ENCODE data around the gene ACYP2.

The ACYP2 gene

DNA sequence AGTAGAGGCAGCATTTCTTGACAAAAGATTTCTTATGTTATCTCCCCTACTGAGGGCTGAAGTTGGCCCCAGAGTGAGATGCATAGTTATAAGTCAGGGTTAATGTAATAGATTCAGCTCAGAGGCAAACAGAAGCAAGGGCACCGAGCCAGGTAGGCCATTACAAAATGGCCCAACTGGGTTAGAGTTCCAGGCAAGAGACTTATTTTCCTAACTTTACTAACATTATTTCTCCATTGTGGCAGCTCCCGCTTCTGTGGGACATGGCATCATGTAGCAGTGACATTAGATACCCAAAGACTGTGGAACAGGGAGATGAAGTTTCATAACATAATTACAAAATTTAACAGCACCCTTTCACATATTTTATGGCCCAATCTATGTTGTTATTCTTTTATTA, 113.5 kb downstream of the ACYP2 start:
- TF ChIP-seq EZH2 (IDR thresholded peaks at IDR 0.05) = no peak
- no peak for TF ChIP-seq POLR2AphosphoS5 (IDR thresholded peaks at IDR 0.05; ENCODE audit: borderline replicate concordance, low read depth, low read length)
- TF ChIP-seq FOXP2 (optimal IDR thresholded peaks at IDR 0.05; ENCODE audit: control extremely low read depth, extremely low read length, insufficient read depth) = no peak
- no peak overlapping the region for H3K9ac ChIP-seq (ENCODE audit: insufficient read length)

DNA sequence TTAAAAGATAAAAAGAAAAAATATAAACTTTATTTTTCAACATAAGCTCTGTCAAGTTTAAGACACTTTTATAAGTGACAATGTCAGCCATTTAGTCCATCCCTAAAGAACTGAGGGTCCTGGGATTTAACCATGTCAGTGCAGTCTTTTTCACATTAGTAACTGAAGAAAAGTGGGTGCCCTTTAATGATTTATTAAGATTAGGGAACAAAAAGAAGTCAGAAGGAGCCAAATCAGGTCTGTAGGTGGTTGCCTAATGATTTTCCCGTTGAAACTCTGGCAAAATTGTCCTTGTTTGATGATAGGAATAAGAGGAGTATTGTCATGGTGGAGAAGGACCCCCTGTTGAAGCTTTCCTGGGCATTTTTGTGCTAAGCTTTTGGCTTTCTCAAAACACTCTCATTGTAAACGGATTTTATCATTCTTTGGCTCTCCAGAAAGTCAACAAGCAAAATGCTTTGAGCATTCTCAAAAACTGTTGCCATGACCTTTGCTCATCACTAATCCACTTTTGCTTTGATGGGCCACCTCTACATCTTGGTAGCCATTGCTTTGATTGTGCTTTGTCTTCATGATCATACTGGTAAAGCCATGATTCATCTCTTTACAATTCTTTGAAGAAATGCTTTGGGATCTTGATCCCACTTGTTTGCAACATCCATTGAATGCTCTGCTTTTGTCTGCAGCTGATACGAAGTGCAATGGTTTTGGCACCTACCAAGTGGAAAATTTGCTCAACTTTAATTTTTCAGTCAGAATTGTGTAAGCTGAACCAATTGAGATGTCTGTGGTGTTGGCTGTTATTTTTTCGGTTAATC, 118.6 kb downstream of the ACYP2 start:
- Histone ChIP-seq H3K9me3 (ENCODE audit: low read depth, low read length) (no peaks in the 10 kb centered on the region), H3K4me3 (no peak overlapping the region), H3K36me3 (ENCODE audit: insufficient read depth, low read length) (no peaks in the 10 kb centered on the region), H3K27ac (no peak overlapping the region), H3K9ac (ENCODE audit: insufficient read length) (no peak overlapping the region)
- TF ChIP-seq POLR2AphosphoS5 (IDR thresholded peaks at IDR 0.05; ENCODE audit: borderline replicate concordance, low read depth, low read length) (no peak), EZH2 (IDR thresholded peaks at IDR 0.05) (no peak), FOXP2 (optimal IDR thresholded peaks at IDR 0.05; ENCODE audit: control extremely low read depth, extremely low read length, insufficient read depth) (no peak)
- no peak for DNase-seq (ENCODE audit: low read depth, low spot score)

More for the DNA sequence above, 113.5 kb downstream of the ACYP2 start:
- Histone ChIP-seq H3K4me3 (no peak overlapping the region), H3K36me3 (ENCODE audit: insufficient read depth, low read length) (no peaks in the 10 kb centered on the region), H3K27ac (no peak overlapping the region), H3K9me3 (ENCODE audit: low read depth, low read length) (no peaks in the 10 kb centered on the region)
- DNase-seq (ENCODE audit: low read depth, low spot score) = no peak

- no peak overlapping the region for H3K4me3 ChIP-seq
- no peak for TF ChIP-seq FOXP2 (optimal IDR thresholded peaks at IDR 0.05; ENCODE audit: control extremely low read depth, extremely low read length, insufficient read depth)
- no peak for TF ChIP-seq EZH2 (IDR thresholded peaks at IDR 0.05)
- TF ChIP-seq POLR2AphosphoS5 (IDR thresholded peaks at IDR 0.05; ENCODE audit: borderline replicate concordance, low read depth, low read length) = no peak
- H3K27ac ChIP-seq = no peak overlapping the region
- H3K9me3 ChIP-seq (ENCODE audit: low read depth, low read length) = no peaks in the 10 kb centered on the region
- DNase-seq (ENCODE audit: low read depth, low spot score) = no peak
- H3K36me3 ChIP-seq (ENCODE audit: insufficient read depth, low read length) = no peaks in the 10 kb centered on the region
- no peak overlapping the region for H3K9ac ChIP-seq (ENCODE audit: insufficient read length)
Measured at GRCh38 chr2:54237428-54237827, 122.0 kb downstream of the ACYP2 start.

DNA sequence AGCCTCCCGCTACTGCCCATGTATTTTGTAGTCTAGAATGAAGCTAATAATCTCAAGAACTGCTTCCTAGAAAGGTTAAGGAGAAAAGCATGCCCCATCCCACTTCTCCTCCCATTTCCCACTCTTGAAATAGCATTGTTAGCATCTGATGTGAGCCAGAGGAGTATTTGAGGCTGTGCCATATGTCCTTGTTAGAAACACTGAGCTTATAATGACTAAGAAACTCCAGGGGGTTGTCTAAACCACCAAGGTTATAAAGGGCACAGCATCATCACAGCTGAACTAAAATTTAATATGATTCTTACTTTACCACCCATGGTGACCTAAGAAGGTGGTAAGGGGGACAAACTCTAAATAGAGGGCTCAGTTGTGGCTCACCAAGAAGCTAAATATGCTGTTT, 124.0 kb downstream of the ACYP2 start:
- no peak for DNase-seq (ENCODE audit: low read depth, low spot score)
- Histone ChIP-seq H3K4me3 (no peak overlapping the region), H3K27ac (no peak overlapping the region), H3K36me3 (ENCODE audit: insufficient read depth, low read length) (no peaks in the 10 kb centered on the region), H3K9me3 (ENCODE audit: low read depth, low read length) (no peaks in the 10 kb centered on the region), H3K9ac (ENCODE audit: insufficient read length) (no peak overlapping the region)
- TF ChIP-seq EZH2 (IDR thresholded peaks at IDR 0.05) = no peak
- TF ChIP-seq POLR2AphosphoS5 (IDR thresholded peaks at IDR 0.05; ENCODE audit: borderline replicate concordance, low read depth, low read length) = no peak
- TF ChIP-seq FOXP2 (optimal IDR thresholded peaks at IDR 0.05; ENCODE audit: control extremely low read depth, extremely low read length, insufficient read depth) = no peak

DNA sequence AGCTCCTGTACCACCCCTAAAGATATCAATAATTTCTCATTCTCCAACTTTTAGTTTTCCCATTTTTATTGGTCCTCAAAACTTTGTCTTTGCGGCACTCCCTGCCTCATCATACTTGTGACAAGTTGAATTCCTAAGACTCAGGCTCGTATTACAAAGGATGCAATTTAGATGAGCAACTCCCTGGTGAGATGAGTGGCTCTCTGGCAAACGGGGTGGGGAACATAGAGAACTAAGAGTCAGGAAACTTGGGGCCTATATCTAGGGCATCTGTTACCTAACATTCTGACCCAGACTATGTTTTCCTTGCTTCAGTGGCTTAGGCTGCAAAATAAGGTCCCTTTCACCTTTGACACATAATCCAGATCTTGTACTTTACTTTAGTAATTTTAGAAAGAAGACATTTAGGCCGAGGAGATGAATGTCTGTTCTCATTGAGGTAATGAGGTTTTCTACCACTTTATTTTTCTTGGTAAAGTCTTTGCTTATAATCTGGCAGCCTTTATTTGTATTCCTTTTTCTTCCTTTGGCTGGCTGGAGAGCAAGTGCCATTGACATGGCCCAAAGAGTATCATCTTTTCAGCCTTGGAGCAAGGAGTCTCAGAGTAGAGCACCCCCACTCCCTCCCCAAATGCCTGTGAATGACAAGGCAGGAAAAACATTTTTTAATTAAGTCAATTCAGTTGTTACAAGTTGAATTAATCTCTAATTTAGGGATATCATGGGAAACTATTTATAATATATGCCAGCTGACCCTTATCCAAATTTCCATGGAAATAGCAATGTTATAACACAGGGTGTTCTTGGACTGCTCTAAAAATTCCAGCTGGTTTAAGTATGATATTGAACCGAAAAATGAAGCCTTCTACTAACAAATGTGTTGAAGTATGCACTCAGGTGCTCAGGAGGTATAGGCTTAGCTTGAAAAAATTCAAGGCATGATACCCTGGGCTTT, 125.4 kb downstream of the ACYP2 start:
- H3K9me3 ChIP-seq (ENCODE audit: low read depth, low read length) = no peaks in the 10 kb centered on the region
- H3K9ac ChIP-seq (ENCODE audit: insufficient read length) = no peak overlapping the region
- H3K27ac ChIP-seq = no peak overlapping the region
- no peak for DNase-seq (ENCODE audit: low read depth, low spot score)
- no peak overlapping the region for H3K4me3 ChIP-seq
- H3K36me3 ChIP-seq (ENCODE audit: insufficient read depth, low read length) = no peaks in the 10 kb centered on the region
- no peak for TF ChIP-seq POLR2AphosphoS5 (IDR thresholded peaks at IDR 0.05; ENCODE audit: borderline replicate concordance, low read depth, low read length)
- no peak for TF ChIP-seq EZH2 (IDR thresholded peaks at IDR 0.05)

DNA sequence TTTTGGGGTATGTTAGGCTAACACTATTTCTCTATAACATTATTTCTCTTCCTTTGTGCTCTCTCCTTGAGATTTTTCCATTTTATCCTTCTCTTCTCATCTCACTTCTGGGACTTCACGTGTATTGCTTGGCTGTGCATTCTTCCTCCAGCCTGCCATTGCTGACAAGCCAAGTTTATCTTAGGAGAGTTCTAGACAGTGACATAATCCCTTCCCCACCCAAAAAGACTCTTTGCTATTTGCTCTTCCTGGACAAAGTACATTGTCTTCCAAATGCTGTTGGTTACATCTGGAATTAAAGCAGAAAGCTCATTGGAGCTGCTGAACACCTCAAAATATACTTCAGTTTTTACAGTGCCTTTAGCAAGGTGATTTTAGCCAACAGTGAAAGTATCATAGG, 131.7 kb downstream of the ACYP2 start:
- no peak overlapping the region for H3K4me3 ChIP-seq
- TF ChIP-seq EZH2 (IDR thresholded peaks at IDR 0.05) (no peak), POLR2AphosphoS5 (IDR thresholded peaks at IDR 0.05; ENCODE audit: borderline replicate concordance, low read depth, low read length) (no peak), FOXP2 (optimal IDR thresholded peaks at IDR 0.05; ENCODE audit: control extremely low read depth, extremely low read length, insufficient read depth) (no peak)
- H3K27ac ChIP-seq = no peak overlapping the region
- no peak overlapping the region for H3K9ac ChIP-seq (ENCODE audit: insufficient read length)
- H3K36me3 ChIP-seq (ENCODE audit: insufficient read depth, low read length) = no peaks in the 10 kb centered on the region
- no peak for DNase-seq (ENCODE audit: low read depth, low spot score)
- no peaks in the 10 kb centered on the region for H3K9me3 ChIP-seq (ENCODE audit: low read depth, low read length)

DNA sequence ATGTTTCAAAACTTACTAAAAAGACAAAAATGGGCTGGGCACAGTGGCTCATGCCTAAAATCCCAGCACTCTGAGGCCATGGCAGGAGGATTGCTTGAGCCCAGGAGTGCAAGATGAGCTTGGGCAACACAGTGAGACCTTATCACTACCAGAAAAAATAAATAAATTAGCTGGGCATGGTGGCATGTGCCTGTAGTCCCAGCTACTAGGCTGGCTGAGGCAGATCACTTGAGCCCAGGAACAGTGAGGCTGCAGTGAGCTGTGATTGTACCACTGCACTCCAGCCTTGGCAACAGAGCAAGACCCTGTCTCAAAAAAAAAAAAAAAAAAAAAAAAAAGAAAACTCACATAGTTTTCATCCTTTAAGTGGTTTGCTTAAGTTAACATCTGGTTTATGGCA, 134.2 kb downstream of the ACYP2 start:
- DNase-seq (ENCODE audit: low read depth, low spot score) = no peak
- Histone ChIP-seq H3K9me3 (ENCODE audit: low read depth, low read length) (no peaks in the 10 kb centered on the region), H3K36me3 (ENCODE audit: insufficient read depth, low read length) (no peaks in the 10 kb centered on the region), H3K4me3 (no peak overlapping the region), H3K27ac (no peak overlapping the region), H3K9ac (ENCODE audit: insufficient read length) (no peak overlapping the region)
- TF ChIP-seq POLR2AphosphoS5 (IDR thresholded peaks at IDR 0.05; ENCODE audit: borderline replicate concordance, low read depth, low read length) (no peak), EZH2 (IDR thresholded peaks at IDR 0.05) (no peak), FOXP2 (optimal IDR thresholded peaks at IDR 0.05; ENCODE audit: control extremely low read depth, extremely low read length, insufficient read depth) (no peak)

GRCh38 chr2:54254180-54254579, 138.8 kb downstream of the ACYP2 start:
- Histone ChIP-seq H3K9me3 (ENCODE audit: low read depth, low read length) (no peaks in the 10 kb centered on the region), H3K4me3 (no peak overlapping the region), H3K27ac (no peak overlapping the region), H3K9ac (ENCODE audit: insufficient read length) (no peak overlapping the region), H3K36me3 (ENCODE audit: insufficient read depth, low read length) (no peaks in the 10 kb centered on the region)
- no peak for TF ChIP-seq POLR2AphosphoS5 (IDR thresholded peaks at IDR 0.05; ENCODE audit: borderline replicate concordance, low read depth, low read length)
- TF ChIP-seq EZH2 (IDR thresholded peaks at IDR 0.05) = no peak
- no peak for TF ChIP-seq FOXP2 (optimal IDR thresholded peaks at IDR 0.05; ENCODE audit: control extremely low read depth, extremely low read length, insufficient read depth)
- no peak for DNase-seq (ENCODE audit: low read depth, low spot score)

Data from SK-N-MC (cell line).